GM21447 (cell line): ENCODE data around the gene ZNF830.
"Not testable (repeated sequence)": the region's sequence is repeated elsewhere in the genome, so short reads cannot be mapped to it uniquely, and the experiment has no call there.

ENCODE experiments used
- ATAC-seq: cut with Tn5 transposase; IDR thresholded peaks from one replicate; pipeline ENCODE4 v1.9.1; 2021; ENCODE audit not compliant: unreplicated experiment

The ZNF830 gene

GRCh38 chr17:34961093-34961911 lies at the start of gene ZNF830, which contains the start of gene CCT6B:
Gene ZNF830 (plus strand): TSS chr17:34961540. CDS start chr17:34961567, 27 bp downstream.
Gene CCT6B (minus strand): TSS chr17:34961460. CDS start chr17:34961393, 67 bp downstream.
- peak; percentile 84 for ATAC-seq

GRCh38 chr17:34913001-34913400 lies 48.3 kb upstream of the ZNF830 start:
- no peak for ATAC-seq

GRCh38 chr17:34916120-34916519 lies 45.2 kb upstream of the ZNF830 start:
- ATAC-seq, result no peak

GRCh38 chr17:34917381-34917780 lies 44.0 kb upstream of the ZNF830 start:
- ATAC-seq, result no peak

GRCh38 chr17:34920676-34921075 lies 40.7 kb upstream of the ZNF830 start:
- ATAC-seq, result no peak

GRCh38 chr17:34926661-34927060 lies 34.7 kb upstream of the ZNF830 start:
- no peak for ATAC-seq

- no peak for ATAC-seq
Observed at GRCh38 chr17:34930283-34930682, 31.1 kb upstream of the ZNF830 start.

- ATAC-seq, result not testable (repeated sequence)
Observed at GRCh38 chr17:34950780-34951179, 10.6 kb upstream of the ZNF830 start.

GRCh38 chr17:34958438-34958837 lies 2.9 kb upstream of the ZNF830 start:
- ATAC-seq, result no peak

GRCh38 chr17:34974179-34974578 lies 12.8 kb downstream of the ZNF830 start:
- ATAC-seq, result no peak

- no peak for ATAC-seq
Observed at GRCh38 chr17:34974794-34975785, 13.8 kb downstream of the ZNF830 start.

- no peak for ATAC-seq
Observed at GRCh38 chr17:34979153-34979552, 17.8 kb downstream of the ZNF830 start.

- no peak for ATAC-seq
Observed at GRCh38 chr17:34979650-34980352, 18.5 kb downstream of the ZNF830 start.

GRCh38 chr17:34980353-34980680 lies 19.0 kb downstream of the ZNF830 start, which contains the start of gene LIG3:
Gene LIG3 (plus strand): TSS chr17:34980512. CDS start chr17:34983006, 2,494 bp downstream.
- ATAC-seq, result peak; percentile 74

GRCh38 chr17:34980681-34981537 lies 19.6 kb downstream of the ZNF830 start:
- ATAC-seq, result peak; percentile 77

- no peak for ATAC-seq
Observed at GRCh38 chr17:34981538-34982241, 20.4 kb downstream of the ZNF830 start.

GRCh38 chr17:34987232-34987631 lies 25.9 kb downstream of the ZNF830 start:
- ATAC-seq, result no peak

GRCh38 chr17:34988644-34989043 lies 27.3 kb downstream of the ZNF830 start:
- ATAC-seq, result no peak

GRCh38 chr17:34989473-34989872 lies 28.1 kb downstream of the ZNF830 start:
- no peak for ATAC-seq
